Measurements from ENCODE around the gene PIWIL4. TPM values are rescaled to one million over a fixed set of nuclear protein-coding genes. Genes with fewer than 3 reads are reported as not detected.

Gene PIWIL4
- total RNA-seq, 1 donor from 2014 or later = 1.9 TPM

GRCh38 chr11:94662846-94663390, 95.8 kb downstream of the PIWIL4 start:
- Mint-ChIP-seq H3K36me3 (ENCODE audit: insufficient read depth) (no peaks in the 10 kb centered on the region), H3K4me1 (ENCODE audit: low read depth) (peaks cover 20% of the 10 kb centered on the region), H3K27ac (peak overlapping the region; percentile 51), H3K4me3 (ENCODE audit: low read depth) (no peak overlapping the region), H3K9me3 (ENCODE audit: low read depth) (peaks cover 4% of the 10 kb centered on the region), H3K27me3 (no peaks in the 10 kb centered on the region)
- no peak for DNase-seq (ENCODE audit: low spot score, unreplicated experiment)
- no peak for TF ChIP-seq CTCF (IDR thresholded peaks at IDR 0.05; ENCODE audit: unreplicated experiment)

GRCh38 chr11:94664346-94664745, 97.2 kb downstream of the PIWIL4 start:
- H3K36me3 Mint-ChIP-seq (ENCODE audit: insufficient read depth) = no peaks in the 10 kb centered on the region
- no peaks in the 10 kb centered on the region for H3K27me3 Mint-ChIP-seq
- peak overlapping the region; percentile 65 for H3K27ac Mint-ChIP-seq
- no peak for TF ChIP-seq CTCF (IDR thresholded peaks at IDR 0.05; ENCODE audit: unreplicated experiment)
- DNase-seq (ENCODE audit: low spot score, unreplicated experiment) = peak; percentile 12
- H3K9me3 Mint-ChIP-seq (ENCODE audit: low read depth) = peaks cover 4% of the 10 kb centered on the region
- H3K4me1 Mint-ChIP-seq (ENCODE audit: low read depth) = peaks cover 17% of the 10 kb centered on the region
- H3K4me3 Mint-ChIP-seq (ENCODE audit: low read depth) = no peak overlapping the region

- Mint-ChIP-seq H3K4me1 (ENCODE audit: low read depth) (peaks cover 16% of the 10 kb centered on the region), H3K27ac (no peak overlapping the region), H3K27me3 (no peaks in the 10 kb centered on the region), H3K9me3 (ENCODE audit: low read depth) (peaks cover 4% of the 10 kb centered on the region), H3K4me3 (ENCODE audit: low read depth) (no peak overlapping the region), H3K36me3 (ENCODE audit: insufficient read depth) (no peaks in the 10 kb centered on the region)
- no peak for DNase-seq (ENCODE audit: low spot score, unreplicated experiment)
- no peak for TF ChIP-seq CTCF (IDR thresholded peaks at IDR 0.05; ENCODE audit: unreplicated experiment)
These were observed 98.0 kb downstream of the PIWIL4 start for GRCh38 chr11:94665116-94665659.

- peaks cover 4% of the 10 kb centered on the region for H3K9me3 Mint-ChIP-seq (ENCODE audit: low read depth)
- no peak for DNase-seq (ENCODE audit: low spot score, unreplicated experiment)
- H3K27ac Mint-ChIP-seq = no peak overlapping the region
- H3K4me1 Mint-ChIP-seq (ENCODE audit: low read depth) = peaks cover 16% of the 10 kb centered on the region
- H3K4me3 Mint-ChIP-seq (ENCODE audit: low read depth) = no peak overlapping the region
- no peak for TF ChIP-seq CTCF (IDR thresholded peaks at IDR 0.05; ENCODE audit: unreplicated experiment)
- H3K36me3 Mint-ChIP-seq (ENCODE audit: insufficient read depth) = no peaks in the 10 kb centered on the region
- H3K27me3 Mint-ChIP-seq = no peaks in the 10 kb centered on the region
These were observed 99.9 kb downstream of the PIWIL4 start for GRCh38 chr11:94666792-94667721.

GRCh38 chr11:94668212-94668793, 101.1 kb downstream of the PIWIL4 start:
- peaks cover 15% of the 10 kb centered on the region for H3K4me1 Mint-ChIP-seq (ENCODE audit: low read depth)
- H3K27ac Mint-ChIP-seq = no peak overlapping the region
- no peak for DNase-seq (ENCODE audit: low spot score, unreplicated experiment)
- H3K27me3 Mint-ChIP-seq = no peaks in the 10 kb centered on the region
- peaks cover 1% of the 10 kb centered on the region for H3K9me3 Mint-ChIP-seq (ENCODE audit: low read depth)
- no peak for TF ChIP-seq CTCF (IDR thresholded peaks at IDR 0.05; ENCODE audit: unreplicated experiment)
- no peak overlapping the region for H3K4me3 Mint-ChIP-seq (ENCODE audit: low read depth)
- H3K36me3 Mint-ChIP-seq (ENCODE audit: insufficient read depth) = no peaks in the 10 kb centered on the region
